ENCODE results near the gene TBC1D22B. TPM values are rescaled to one million over a fixed set of nuclear protein-coding genes. Genes with fewer than 3 reads are reported as not detected.

The TBC1D22B gene
- total RNA-seq, 1 donor from 2014 or later = 10.0 TPM

GRCh38 chr6:37369321-37370201 is 112.0 kb downstream of the TBC1D22B start:
- intact Hi-C loops (cut with DNase I) = no loop called here
- ATAC-seq = no peak
- DNase-seq (ENCODE audit: low spot score) = no peak

GRCh38 chr6:37371154-37372083 is 113.8 kb downstream of the TBC1D22B start:
- no peak for DNase-seq (ENCODE audit: low spot score)
- intact Hi-C loops (cut with DNase I) = no loop called here
- no peak for ATAC-seq

GRCh38 chr6:37372116-37372515 is 114.5 kb downstream of the TBC1D22B start:
- DNase-seq (ENCODE audit: low spot score) (no peak), ATAC-seq (no peak)
- intact Hi-C loops (cut with DNase I) = no loop called here

DNA sequence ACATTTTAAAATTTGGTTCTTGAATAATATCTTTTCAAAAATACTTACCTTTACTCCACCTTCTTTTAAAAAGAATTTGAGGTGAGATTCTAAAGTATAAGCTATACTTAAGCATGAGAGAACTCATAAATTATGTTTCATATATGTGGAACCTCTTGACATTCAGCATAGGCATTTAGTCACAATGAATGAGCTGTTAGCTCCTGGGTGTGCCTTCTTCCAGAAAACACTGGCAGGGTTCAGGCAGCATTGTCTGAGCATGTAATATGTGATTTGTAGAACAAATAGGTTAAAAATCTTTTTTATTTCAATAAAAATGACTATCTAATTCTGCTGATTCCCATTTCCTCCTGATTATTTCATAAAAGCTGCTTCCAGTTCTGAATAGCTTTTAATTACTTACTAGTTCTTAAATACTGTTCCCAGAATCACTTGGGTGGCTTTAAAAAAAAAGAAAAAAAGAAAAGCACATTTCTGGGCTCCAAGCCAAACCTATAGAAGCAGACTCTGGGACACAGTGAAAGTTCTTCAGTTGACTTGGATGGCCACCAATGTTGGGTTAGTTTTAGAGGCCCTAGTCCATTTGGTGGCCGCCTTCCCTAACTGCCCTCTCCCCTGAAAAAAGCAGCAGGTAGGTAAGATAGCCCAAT is 116.4 kb downstream of the TBC1D22B start:
- intact Hi-C loops (cut with DNase I) = no loop called here
- ATAC-seq (no peak), DNase-seq (ENCODE audit: low spot score) (no peak)

- no peak for ATAC-seq
- intact Hi-C loops (cut with DNase I) = no loop called here
Observed at GRCh38 chr6:37375376-37375775, 117.8 kb downstream of the TBC1D22B start.

GRCh38 chr6:37376078-37376743 is 118.6 kb downstream of the TBC1D22B start:
- intact Hi-C loops (cut with DNase I) = no loop called here
- no peak for ATAC-seq
- DNase-seq (ENCODE audit: low spot score) = no peak

More at GRCh38 chr6:37375376-37375775, 117.8 kb downstream of the TBC1D22B start:
- DNase-seq (ENCODE audit: low spot score) = no peak

GRCh38 chr6:37381579-37381978 is 124.0 kb downstream of the TBC1D22B start:
- ATAC-seq (no peak), DNase-seq (ENCODE audit: low spot score) (no peak)
- intact Hi-C loops (cut with DNase I) = no loop called here

Other genes with a start within 250 kb of the TBC1D22B start
- gene PIM1, start 87.6 kb upstream of the TBC1D22B start, total RNA-seq = 50.9 TPM
- gene TMEM217, start 372 bp downstream of the TBC1D22B start, total RNA-seq = 1.6 TPM
- 15.7 TPM for gene RNF8, start 96.2 kb downstream of the TBC1D22B start, total RNA-seq
- 39.3 TPM for gene CMTR1, start 175.4 kb downstream of the TBC1D22B start, total RNA-seq
- 10.4 TPM for gene CCDC167, start 242.1 kb downstream of the TBC1D22B start, total RNA-seq